Endothelial cell of umbilical vein (primary cell): Measurements from ENCODE around the gene ERLEC1. TPM values are rescaled to one million over a fixed set of nuclear protein-coding genes. Genes with fewer than 3 reads are reported as not detected.

Source experiments
- BruUV-seq: library from RNA; stranded (reverse); fragments of 400-500 nt; replicated peaks from 2 replicates; lab custom pipeline; 2021; lab: Mats Ljungman, UMichigan
- CTCF ChIA-PET: fragments of 300-600, 350-600 bp; sonication (Branson Sonifier 250); formaldehyde crosslinking; loops from one replicate; lab custom pipeline; 2021; ENCODE audit warnings: antibody characterized with exemption, inconsistent platforms; lab: Charles Lee
- POLR2A ChIA-PET: fragments of 300-600, 350-600 bp; sonication (Branson Sonifier 250); formaldehyde crosslinking; loops from one replicate; lab custom pipeline; 2021; ENCODE audit warnings: antibody characterized with exemption, inconsistent platforms; lab: Charles Lee
- DNase-seq: peaks from one replicate; pipeline ENCODE4 v3.0.0-alpha.2; 2011; ENCODE audit warnings: low read depth, low spot score
- FAIRE-seq: peaks from 2 replicates; lab custom pipeline; 2011; peaks lifted over from hg19 to GRCh38; lab: Jason Lieb, UNC
- H2AFZ ChIP-seq: 2 replicates; pipeline ENCODE4 v1.6.0; 2012; ENCODE audit warnings: low read depth, low read length, control low read depth, inconsistent platforms
- H3K27ac ChIP-seq: 2 replicates; pipeline ENCODE4 v1.5.1; 2011; ENCODE audit warnings: low read depth, mild to moderate bottlenecking, control low read depth, low read length, moderate library complexity; ENCODE audit not compliant: insufficient read depth
- H3K27me3 ChIP-seq, 2 experiments: 2 replicates each; pipeline versions ENCODE4 v1.6.0 to v1.6.1; 2011; ENCODE audit warnings: low read length in 2 of 2, mixed read lengths in 1 of 2; ENCODE audit not compliant: control insufficient read depth in 2 of 2, insufficient read depth in 2 of 2
- H3K36me3 ChIP-seq, 2 experiments: 2 replicates in 1 of 2; 3 replicates in 1 of 2; pipeline ENCODE4 v1.5.1; 2011; ENCODE audit warnings: low read length in 2 of 2, mild to moderate bottlenecking in 1 of 2, moderate library complexity in 1 of 2; ENCODE audit not compliant: control insufficient read depth in 2 of 2, insufficient read depth in 2 of 2; ENCODE audit errors: extremely low read depth in 1 of 2
- H3K4me1 ChIP-seq: 3 replicates; pipeline ENCODE4 v1.5.1; 2011; ENCODE audit warnings: mild to moderate bottlenecking, low read length; ENCODE audit not compliant: control insufficient read depth, insufficient read depth; ENCODE audit errors: extremely low read depth
- H3K4me2 ChIP-seq: 2 replicates; pipeline ENCODE4 v1.6.1; 2011; ENCODE audit warnings: low read length, control low read depth, mixed read lengths; ENCODE audit not compliant: insufficient read depth
- H3K4me3 ChIP-seq, 3 experiments: fragments of 200-600 bp in 1 of 3; sonication (generic), shearing (Covaris generic) in 1 of 3; replicated peaks in 1 of 3; 2 replicates each; pipeline ENCODE4 v1.5.1; 2011 to 2016; ENCODE audit warnings: control low read depth in 3 of 3, low read length in 3 of 3, mild to moderate bottlenecking in 2 of 3, inconsistent platforms in 1 of 3, low read depth in 1 of 3, moderate library complexity in 1 of 3; ENCODE audit not compliant: insufficient read depth in 1 of 3
- H3K79me2 ChIP-seq: 2 replicates; pipeline ENCODE4 v1.6.0; 2012; ENCODE audit warnings: low read length, inconsistent platforms; ENCODE audit not compliant: control insufficient read depth, insufficient read depth
- H3K9ac ChIP-seq: replicated peaks from 2 replicates; pipeline ENCODE3; 2011; ENCODE audit warnings: low read length, control low read depth; ENCODE audit not compliant: insufficient read depth; ENCODE audit errors: extremely low read depth
- H3K9me1 ChIP-seq: replicated peaks from 3 replicates; pipeline ENCODE4 v1.6.0; 2011; ENCODE audit warnings: mild to moderate bottlenecking, low read length; ENCODE audit not compliant: control insufficient read depth, insufficient read depth; ENCODE audit errors: extremely low read depth
- H3K9me3 ChIP-seq: replicated peaks from 2 replicates; pipeline ENCODE4 v1.5.1; 2012; ENCODE audit warnings: low read length, inconsistent platforms; ENCODE audit not compliant: control insufficient read depth, insufficient read depth
- H4K20me1 ChIP-seq: replicated peaks from 2 replicates; pipeline ENCODE3; 2011; ENCODE audit warnings: mild to moderate bottlenecking, low read length; ENCODE audit not compliant: control insufficient read depth, insufficient read depth; ENCODE audit errors: extremely low read depth
- CTCF ChIP-seq, 2 donors: IDR thresholded peaks; 1 replicate in 1 of 2; 2 replicates in 1 of 2; pipeline ENCODE4 v1.5.1; 2011; ENCODE audit warnings: low read length in 2 of 2, mild to moderate bottlenecking in 2 of 2, moderate library complexity in 2 of 2, control low read depth in 1 of 2, inconsistent platforms in 1 of 2, low read depth in 1 of 2; ENCODE audit not compliant: insufficient read depth in 1 of 2; ENCODE audit errors: extremely low read depth in 1 of 2
- EZH2 ChIP-seq: IDR thresholded peaks from 2 replicates; pipeline ENCODE4 v1.6.1; 2012; ENCODE audit warnings: borderline replicate concordance, low read depth, mild to moderate bottlenecking, moderate library complexity, low read length, inconsistent platforms; ENCODE audit not compliant: severe bottlenecking
- FOS ChIP-seq: IDR thresholded peaks from 2 replicates; pipeline ENCODE4 v1.6.1; 2011; ENCODE audit warnings: mild to moderate bottlenecking, low read length, moderate library complexity, borderline replicate concordance; ENCODE audit not compliant: insufficient read depth
- GATA2 ChIP-seq: IDR thresholded peaks from 2 replicates; pipeline ENCODE4 v1.7.0; 2011; ENCODE audit warnings: low read depth, mild to moderate bottlenecking, moderate library complexity, mixed read lengths, low read length; ENCODE audit not compliant: insufficient read length, insufficient read depth
- JUN ChIP-seq: IDR thresholded peaks from 2 replicates; pipeline ENCODE4 v1.6.1; 2011; ENCODE audit warnings: borderline replicate concordance, low read depth; ENCODE audit not compliant: insufficient read length, insufficient read depth
- MAX ChIP-seq: IDR thresholded peaks from 2 replicates; pipeline ENCODE4 v1.6.1; 2011; ENCODE audit not compliant: insufficient read depth, insufficient read length
- MYC ChIP-seq: IDR thresholded peaks from one replicate; pipeline ENCODE4 v1.6.1; 2011; ENCODE audit warnings: mild to moderate bottlenecking, low read depth, low read length
- POLR2A ChIP-seq: IDR thresholded peaks from 2 replicates; pipeline ENCODE4 v1.6.1; 2012; ENCODE audit warnings: low read depth, mild to moderate bottlenecking, control low read depth, low read length
- POLR2AphosphoS5 ChIP-seq: IDR thresholded peaks from 2 replicates; pipeline ENCODE4 v1.6.1; 2012; ENCODE audit warnings: low read depth, mild to moderate bottlenecking, control low read depth, low read length, moderate library complexity; ENCODE audit not compliant: insufficient read depth
- dilution Hi-C: fragments of 300-500 bp; cut with MboI; formaldehyde crosslinking; loops from one replicate; pipeline ENCODE4 v1.15.0; 2019; ENCODE audit warnings: low sequenced_read_pairs; ENCODE audit not compliant: extremely low pct_ligation_motif_present
- intact Hi-C: fragments of 100-400 bp; cut with micrococcal nuclease; formaldehyde crosslinking; loops from one replicate; pipeline ENCODE4 v1.10.0; 2022
- polyA plus RNA-seq, 4 experiments: library from polyadenylated mRNA; depleted of rRNA in 3 of 4; stranded (reverse) in 3 of 4; unstranded in 1 of 4; fragments of >200 nt; gene quantifications; 2 replicates each; pipeline versions ENCODE4 v1.2.1 to v1.2.3, GENCODE V29; 2011 to 2012; ENCODE audit warnings: missing spikeins in 1 of 4
- total RNA-seq: library from RNA; stranded (reverse); gene quantifications from 2 replicates; pipeline ENCODE4 v1.2.3, GENCODE V29; 2021

ERLEC1 gene
- total and polyA plus RNA-seq, 2 donors (not counting 3 experiments of a cell fraction or from before 2014, with no cell fraction given): 23.1 to 37.6 TPM

- peaks cover 3% of the 10 kb centered on the region for H3K4me1 ChIP-seq
- CTCF ChIA-PET: interaction anchor here (2.1 kb wide), 1 partner anchor 13 kb away, joined by 9 read pairs; the partner anchor contains the start of gene CHAC2
- DNase-seq (no peak), FAIRE-seq (no peak)
- TF ChIP-seq JUN (no peak), EZH2 (no peak), GATA2 (no peak), MYC (no peak), POLR2AphosphoS5 (no peak), POLR2A (no peak), MAX (no peak), CTCF (IDR thresholded peaks at IDR 0.05; ENCODE audit: extremely low read depth in 1 of 2, insufficient read depth in 1 of 2, low read depth in 1 of 2, low read length in 2 of 2) (no peak), FOS (no peak)
- H3K9ac ChIP-seq: no peak overlapping the region
- no peaks in the 10 kb centered on the region for H3K79me2 ChIP-seq
- no peaks in the 10 kb centered on the region for H3K9me3 ChIP-seq
- H2AFZ ChIP-seq: no peak overlapping the region
- no peaks in the 10 kb centered on the region for H3K9me1 ChIP-seq
- dilution Hi-C loops: no loop called here
- H3K4me3 ChIP-seq: no peak overlapping the region
- no peak overlapping the region for H3K4me2 ChIP-seq
- intact Hi-C loops: no loop called here
- POLR2A ChIA-PET: no interaction called here
- BruUV-seq: no TSS peak
- no peaks in the 10 kb centered on the region for H3K27me3 ChIP-seq
- peaks cover 0 to 5% of the 10 kb centered on the region in 2 experiments for H3K36me3 ChIP-seq
- no peak overlapping the region for H3K27ac ChIP-seq
- H4K20me1 ChIP-seq: no peaks in the 10 kb centered on the region
These were observed 31.7 kb upstream of the ERLEC1 start for GRCh38 chr2:53755121-53755520.
